Measurements from ENCODE around the gene HK1.
"Not testable (repeated sequence)": the region's sequence is repeated elsewhere in the genome, so short reads cannot be mapped to it uniquely, and the experiment has no call there.

DNA sequence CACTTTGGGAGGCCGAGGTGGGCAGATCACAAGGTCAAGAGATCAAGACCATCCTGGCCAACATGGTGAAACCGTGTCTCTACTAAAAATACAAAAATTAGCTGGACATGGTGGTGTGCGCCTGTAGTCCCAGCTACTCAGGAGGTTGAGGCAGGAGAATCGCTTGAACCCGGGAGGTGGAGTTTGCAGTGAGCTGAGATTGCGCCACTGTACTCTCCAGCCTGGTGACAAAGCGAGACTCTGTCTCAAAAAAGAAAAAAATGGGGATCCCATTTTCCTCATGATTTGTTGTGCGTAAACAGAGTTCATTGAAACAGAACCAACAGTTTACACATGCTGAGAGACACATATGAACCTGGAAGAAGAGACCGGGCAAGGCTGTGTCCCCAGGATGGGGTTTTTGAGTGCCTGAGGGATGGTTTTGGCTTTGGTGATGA lies 55.6 kb downstream of the HK1 start:
- TF ChIP-seq, protein P1, sequence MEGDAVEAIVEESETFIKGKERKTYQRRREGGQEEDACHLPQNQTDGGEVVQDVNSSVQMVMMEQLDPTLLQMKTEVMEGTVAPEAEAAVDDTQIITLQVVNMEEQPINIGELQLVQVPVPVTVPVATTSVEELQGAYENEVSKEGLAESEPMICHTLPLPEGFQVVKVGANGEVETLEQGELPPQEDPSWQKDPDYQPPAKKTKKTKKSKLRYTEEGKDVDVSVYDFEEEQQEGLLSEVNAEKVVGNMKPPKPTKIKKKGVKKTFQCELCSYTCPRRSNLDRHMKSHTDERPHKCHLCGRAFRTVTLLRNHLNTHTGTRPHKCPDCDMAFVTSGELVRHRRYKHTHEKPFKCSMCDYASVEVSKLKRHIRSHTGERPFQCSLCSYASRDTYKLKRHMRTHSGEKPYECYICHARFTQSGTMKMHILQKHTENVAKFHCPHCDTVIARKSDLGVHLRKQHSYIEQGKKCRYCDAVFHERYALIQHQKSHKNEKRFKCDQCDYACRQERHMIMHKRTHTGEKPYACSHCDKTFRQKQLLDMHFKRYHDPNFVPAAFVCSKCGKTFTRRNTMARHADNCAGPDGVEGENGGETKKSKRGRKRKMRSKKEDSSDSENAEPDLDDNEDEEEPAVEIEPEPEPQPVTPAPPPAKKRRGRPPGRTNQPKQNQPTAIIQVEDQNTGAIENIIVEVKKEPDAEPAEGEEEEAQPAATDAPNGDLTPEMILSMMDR (IDR thresholded peaks at IDR 0.05), result not testable (repeated sequence)
- not testable (repeated sequence) for TF ChIP-seq EP300 (IDR thresholded peaks at IDR 0.05)

Measured in tibial nerve (tissue), 4 donors.